Activated T-helper 1 cell treated with Interleukin-2 at 50 U/mL for 16 hours (primary cell): ENCODE measurements around the gene ALDH1A2.

Source experiments
- DNase-seq: peaks from one replicate; pipeline ENCODE4 v3.0.0-alpha.2; 2020; ENCODE audit warnings: low read depth

ALDH1A2 gene

GRCh38 chr15:57994221-57995049, 71.1 kb downstream of the ALDH1A2 start:
- no peak for DNase-seq

GRCh38 chr15:57993409-57994145, 71.9 kb downstream of the ALDH1A2 start:
- DNase-seq, result no peak

DNA sequence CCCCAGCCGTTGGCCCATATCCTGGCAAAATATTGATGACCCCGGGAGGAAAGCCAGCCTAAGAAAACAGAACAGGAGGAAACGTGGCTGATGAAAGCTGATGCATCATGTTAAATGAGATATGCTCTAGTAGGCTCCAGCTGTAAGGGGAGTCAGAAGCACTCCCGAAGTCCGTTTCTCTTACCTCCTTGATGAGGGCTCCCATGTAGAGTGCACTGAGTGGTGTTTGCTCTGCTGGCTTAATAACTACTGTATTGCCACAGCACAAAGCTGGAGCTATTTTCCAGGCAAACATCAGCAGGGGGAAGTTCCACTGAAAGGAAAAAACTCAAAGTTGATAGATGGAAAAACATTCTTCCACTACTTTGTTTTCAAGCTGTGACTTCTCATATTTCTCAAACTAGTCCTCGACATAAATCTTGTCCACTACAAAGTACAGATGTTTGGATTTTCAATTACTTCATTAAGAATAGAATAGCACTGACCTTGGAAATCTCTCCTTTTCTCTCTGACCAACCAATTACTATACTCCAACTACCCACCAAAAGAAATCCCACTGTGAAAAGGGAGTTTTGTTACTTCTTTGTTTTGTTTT, 72.7 kb downstream of the ALDH1A2 start:
- DNase-seq, result no peak

DNA sequence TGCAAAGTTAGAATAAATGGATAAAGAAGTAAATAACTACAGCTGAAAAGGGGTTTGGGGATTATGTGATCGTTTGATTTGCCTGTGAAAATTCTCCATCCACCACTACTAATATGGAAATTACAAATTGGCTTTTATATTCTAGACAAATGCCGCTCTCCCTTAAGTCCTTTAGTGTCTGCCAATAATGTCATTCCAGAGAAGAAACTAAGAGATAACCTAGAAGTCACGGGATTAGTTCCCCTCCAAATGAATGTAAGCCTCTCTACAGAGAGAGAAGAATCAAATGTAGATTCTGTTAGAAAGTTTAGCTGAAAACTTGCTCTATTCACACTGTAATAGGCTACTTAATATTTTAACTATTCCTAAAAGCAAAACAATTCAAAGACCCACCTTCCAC, 92.0 kb downstream of the ALDH1A2 start:
- no peak for DNase-seq

DNA sequence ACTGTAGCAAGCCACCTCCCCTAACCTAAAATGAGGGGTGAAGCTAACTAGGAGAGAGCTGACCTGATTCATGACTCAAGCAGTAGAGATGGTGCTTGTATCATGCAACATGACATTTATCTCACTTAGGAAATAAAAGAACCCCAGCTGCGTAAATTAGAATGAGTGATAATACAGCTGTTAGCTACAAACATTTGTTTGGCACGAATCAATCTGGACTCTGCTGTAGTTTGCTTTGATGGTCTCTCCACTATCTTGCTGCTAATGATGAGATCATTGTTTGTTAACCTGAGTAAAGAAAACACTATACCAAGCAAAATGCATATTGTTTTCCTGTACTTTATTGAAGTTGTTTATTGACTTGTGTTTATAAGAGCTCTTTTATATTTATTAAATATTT, 92.6 kb downstream of the ALDH1A2 start:
- no peak for DNase-seq

GRCh38 chr15:57969996-57970395, 95.5 kb downstream of the ALDH1A2 start:
- DNase-seq, result no peak

DNA sequence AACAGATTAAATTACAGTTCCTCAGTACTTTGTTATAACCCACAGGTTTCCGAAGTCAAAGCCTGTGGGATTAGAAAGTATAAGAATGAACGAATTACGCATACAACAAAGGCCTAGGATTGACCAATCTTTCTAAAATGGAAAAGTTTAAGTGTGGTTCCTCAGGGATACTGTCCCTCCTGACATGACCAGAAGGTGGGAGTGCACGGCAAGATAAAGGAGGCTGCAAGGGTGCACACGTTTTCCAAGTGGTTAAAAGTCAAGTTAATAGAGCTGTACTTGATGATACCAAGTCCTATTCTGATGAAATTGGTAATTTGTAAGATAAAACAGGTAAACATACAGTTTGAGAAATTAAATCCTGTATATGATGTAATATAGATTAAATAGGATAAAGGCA, 96.2 kb downstream of the ALDH1A2 start:
- DNase-seq, result no peak

DNA sequence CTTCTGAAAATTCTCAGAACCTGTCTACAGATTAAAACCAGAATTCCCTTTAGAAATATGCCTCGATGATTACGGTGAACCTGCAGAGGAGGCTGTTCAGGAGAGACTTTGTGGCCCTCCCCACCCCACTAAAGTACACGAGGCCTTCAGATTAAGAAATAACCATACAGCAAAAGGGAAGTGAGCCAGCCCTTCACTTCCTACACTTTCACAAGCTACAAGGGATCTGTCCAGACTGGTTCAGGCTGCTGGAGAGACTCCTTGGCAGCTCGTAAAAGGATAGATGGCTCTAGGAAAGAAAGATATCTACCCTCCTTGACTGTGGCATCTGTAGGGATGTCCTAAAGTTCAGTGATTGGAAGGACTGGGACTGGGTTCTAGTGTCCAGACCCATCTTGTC, 102.6 kb downstream of the ALDH1A2 start:
- DNase-seq, result no peak

- DNase-seq, result no peak
These were observed 103.6 kb downstream of the ALDH1A2 start for GRCh38 chr15:57961919-57962318.

GRCh38 chr15:57957113-57957512, 108.4 kb downstream of the ALDH1A2 start:
- DNase-seq, result no peak

- no peak for DNase-seq
These were observed 111.6 kb downstream of the ALDH1A2 start for GRCh38 chr15:57953874-57954273.

GRCh38 chr15:57951328-57951932, 114.1 kb downstream of the ALDH1A2 start:
- DNase-seq, result no peak

DNA sequence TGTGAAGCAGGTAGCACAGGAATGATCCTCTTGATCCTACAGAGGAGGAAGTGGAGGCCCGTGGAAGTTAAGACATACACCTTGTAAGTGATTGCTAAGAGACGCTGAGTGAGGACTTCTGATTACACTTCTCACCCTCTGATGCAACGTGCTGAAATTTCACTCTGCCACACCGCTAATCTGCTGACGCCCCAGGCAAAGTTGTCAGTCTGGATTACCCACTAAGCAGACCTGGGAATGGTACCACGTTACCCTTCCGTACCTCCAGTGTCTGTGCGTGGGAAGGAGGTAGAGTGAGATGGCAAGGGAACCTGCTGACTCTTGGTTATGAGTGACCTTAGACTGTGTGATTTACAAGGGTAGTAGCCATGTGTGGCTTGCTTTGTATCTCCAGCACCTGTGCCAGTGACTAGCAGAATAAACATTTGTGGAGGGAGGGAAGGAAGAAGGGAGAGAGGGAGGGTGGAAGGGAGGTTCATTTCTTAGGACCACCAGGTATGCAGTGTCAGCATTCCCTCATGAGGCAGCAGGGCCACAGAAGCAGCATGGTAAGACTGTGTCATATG, 115.0 kb downstream of the ALDH1A2 start:
- no peak for DNase-seq

DNA sequence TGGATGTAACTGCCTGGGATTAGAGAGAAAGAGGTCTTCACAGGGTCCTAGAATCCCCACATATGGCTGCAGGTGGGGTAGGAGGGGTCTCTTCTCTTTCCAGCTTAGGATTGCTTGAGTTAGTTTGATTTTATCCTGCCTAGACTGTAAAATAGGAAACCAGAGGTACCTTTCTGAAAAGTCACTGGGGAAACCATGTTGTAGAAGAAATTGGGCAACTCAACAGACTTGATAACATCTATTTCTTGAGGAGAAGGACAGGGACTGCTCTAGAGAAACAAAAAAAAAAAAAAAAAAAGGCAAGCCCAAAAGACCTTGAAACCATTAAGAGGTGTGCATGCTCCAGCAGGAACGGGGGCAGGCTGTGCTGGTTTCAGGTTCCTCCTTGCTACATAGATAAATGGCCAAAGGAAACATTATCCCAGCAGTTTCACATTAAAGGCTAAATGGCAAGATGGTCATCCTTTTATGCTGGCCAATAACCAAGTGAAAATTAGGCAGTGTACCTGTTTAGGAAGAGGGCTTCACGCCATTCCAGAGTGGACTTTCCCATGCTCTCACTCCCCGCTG, 116.1 kb downstream of the ALDH1A2 start:
- no peak for DNase-seq

DNA sequence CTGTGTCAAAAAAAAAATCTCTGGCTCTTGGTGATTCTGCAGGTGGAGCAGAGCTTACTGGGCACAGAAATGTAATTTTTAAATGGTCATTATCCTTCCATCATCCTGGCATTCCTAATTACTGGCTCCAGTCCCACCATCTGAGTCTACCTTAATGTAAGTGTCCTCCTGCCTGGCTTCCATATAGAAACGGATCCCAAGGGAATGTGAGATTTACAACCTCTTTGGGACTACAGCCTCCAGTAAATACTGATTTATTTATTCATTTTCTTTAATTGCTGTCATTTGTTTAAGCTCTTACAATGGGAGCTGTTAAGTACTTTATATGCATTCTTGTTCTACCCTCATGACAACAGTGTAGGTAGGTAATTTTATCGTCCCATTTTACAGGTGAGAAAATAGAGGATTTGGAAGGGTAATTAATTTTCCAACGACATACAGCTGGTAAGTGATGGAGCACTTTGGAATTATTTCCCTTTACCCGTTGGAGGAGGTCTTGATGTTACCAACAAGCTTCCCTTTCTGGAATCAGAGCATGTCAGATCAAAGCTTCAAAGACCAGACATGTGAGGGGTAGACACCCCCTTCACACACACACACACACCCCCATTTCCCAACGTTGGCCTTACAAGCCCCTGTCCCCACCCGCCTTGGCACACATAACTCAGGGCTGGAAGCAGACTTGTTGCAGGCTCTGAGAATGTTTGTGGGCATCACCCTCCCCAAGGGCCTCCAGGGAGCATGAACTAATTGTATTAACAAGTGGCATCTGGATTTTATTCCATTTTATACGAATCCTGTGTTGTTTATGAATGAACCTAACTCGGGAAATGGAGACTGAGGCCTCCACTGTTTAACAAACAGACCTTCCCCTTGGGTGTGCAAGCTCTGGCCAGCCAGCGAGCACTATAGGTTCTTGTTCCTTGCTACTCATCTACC, 116.9 kb downstream of the ALDH1A2 start:
- DNase-seq, result no peak

- no peak for DNase-seq
These were observed 117.7 kb downstream of the ALDH1A2 start for GRCh38 chr15:57947781-57948180.

GRCh38 chr15:57947282-57947681, 118.2 kb downstream of the ALDH1A2 start:
- DNase-seq, result no peak

GRCh38 chr15:57946491-57947048, 118.9 kb downstream of the ALDH1A2 start:
- DNase-seq, result no peak

DNA sequence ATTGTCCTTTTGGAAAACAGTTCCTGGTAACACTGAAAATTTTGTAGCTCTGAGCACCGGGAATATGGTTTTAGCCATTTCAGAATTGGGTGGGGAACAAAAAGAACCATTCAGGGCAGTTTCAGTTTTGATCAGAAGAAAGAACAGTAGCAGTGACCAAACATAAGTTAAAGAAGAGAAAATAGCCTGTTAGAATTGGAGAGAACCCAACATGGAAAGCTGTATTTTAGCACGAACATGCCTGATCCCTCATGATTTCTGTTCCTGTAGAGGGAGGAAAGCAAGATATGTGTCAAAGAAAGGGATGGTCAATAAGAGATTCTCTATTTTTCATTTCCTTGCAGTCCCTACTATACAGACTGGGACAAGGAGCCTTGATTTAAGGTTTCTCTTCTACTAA, 119.9 kb downstream of the ALDH1A2 start:
- no peak for DNase-seq

DNA sequence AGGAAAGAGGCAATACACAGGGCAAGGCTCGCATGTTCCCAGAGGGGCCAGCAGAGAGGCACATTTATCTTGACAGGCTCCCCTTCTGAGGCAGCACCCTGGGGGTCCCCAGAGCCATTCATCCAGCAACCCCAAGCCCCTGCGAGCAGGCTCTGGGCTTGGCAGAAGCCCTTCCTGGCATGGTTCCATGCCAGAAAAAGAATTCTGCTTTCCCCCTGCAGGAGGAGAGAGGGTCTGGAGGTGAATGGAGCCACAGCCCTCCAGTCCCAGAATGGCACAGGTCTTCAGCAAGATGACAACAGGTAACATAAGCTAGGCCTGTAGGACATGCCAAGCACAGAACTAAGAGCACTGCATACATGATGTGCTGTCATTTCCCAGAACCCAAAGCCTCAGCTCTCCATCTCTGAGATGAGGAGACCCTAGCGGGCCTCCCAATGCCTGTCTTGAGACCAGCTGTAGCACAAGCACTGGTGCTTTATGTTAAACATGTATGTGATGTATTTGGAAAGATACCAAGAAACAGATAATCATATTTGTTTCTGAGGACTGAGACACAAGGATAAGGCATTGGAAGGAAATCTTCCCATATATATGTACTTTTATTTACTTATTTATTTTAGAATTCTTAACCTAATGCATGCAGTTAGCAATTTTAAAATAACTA, 121.6 kb downstream of the ALDH1A2 start:
- DNase-seq, result no peak
